GM21576 (cell line): ENCODE measurements around the gene CFAP61.

Source experiments
- ATAC-seq: cut with Tn5 transposase; IDR thresholded peaks from one replicate; pipeline ENCODE4 v1.9.1; 2021; ENCODE audit warnings: mild to moderate bottlenecking, moderate library complexity; ENCODE audit not compliant: unreplicated experiment

Gene CFAP61

DNA sequence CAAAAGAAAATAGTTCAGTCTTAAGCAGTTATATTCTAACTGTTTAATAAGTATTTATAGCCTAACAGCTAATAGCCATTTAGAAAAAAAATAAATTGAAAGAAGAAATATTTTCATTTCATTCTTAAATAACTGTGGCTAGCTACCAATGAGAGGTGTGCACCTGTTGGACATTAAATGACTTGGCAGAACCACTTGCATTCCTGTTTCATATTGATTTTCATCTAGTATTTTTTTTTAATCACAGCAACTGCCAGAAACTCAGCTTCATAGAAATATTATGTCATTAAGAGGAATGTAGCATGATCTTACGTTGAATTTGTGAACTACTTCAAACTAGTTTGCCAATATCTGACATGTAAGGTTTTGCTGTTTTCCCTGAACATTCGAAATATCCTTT is 25.0 kb upstream of the CFAP61 start:
- ATAC-seq = no peak

DNA sequence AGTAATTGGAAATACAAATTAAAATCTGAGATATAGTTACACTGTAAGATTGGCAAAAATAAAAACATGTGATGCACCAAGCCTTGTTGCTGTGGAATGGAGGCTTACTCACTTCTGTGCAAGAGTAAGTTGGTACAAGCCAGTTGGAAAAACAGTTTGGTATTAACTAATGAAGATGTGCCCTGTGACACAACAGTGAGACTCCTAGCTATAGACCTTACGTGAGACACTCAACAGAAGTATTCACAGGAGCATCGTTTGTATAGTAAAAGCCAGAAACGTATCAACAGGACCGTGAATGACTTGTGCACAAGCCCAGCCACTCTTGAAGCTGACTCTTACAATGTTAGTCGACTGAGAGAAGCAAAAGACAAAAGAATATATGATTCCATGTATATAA is 20.5 kb upstream of the CFAP61 start:
- no peak for ATAC-seq

DNA sequence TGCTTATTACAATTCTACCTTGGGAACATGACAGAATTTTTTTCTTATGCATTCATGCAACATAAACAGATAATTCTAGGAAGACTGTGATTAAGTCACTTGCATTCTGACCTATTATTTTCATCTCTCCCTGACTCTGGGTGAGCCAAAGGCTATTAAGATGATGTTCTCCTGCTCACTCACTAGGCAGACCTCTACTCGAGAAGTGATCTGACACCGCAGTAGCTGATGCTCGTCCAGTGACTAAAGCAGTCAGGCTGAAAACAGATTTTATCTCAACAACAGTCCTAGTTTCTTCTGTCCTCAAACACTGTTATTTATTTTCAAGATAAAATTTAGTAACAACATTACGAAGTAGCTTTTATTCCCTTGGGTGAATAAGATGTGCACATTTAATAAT is 17.8 kb upstream of the CFAP61 start:
- no peak for ATAC-seq

DNA sequence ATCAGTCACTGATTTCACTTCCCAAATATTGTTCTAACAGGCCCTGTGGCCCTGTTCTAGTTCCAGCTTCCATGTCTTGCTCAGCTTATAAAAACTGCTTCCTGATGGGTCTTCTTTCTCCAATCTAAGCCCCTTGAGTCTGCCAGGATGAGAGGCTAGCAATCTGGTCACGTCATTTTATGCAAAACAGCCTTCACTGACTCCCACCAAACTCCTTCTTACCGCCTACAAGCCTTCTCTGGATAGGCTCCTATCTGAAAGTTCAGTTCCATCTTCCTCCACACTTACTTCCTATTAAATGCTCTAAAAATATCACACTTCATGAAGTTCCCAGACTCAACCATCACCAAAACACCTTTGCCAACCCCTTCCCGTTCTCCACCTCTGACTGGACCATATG is 15.6 kb upstream of the CFAP61 start:
- no peak for ATAC-seq

DNA sequence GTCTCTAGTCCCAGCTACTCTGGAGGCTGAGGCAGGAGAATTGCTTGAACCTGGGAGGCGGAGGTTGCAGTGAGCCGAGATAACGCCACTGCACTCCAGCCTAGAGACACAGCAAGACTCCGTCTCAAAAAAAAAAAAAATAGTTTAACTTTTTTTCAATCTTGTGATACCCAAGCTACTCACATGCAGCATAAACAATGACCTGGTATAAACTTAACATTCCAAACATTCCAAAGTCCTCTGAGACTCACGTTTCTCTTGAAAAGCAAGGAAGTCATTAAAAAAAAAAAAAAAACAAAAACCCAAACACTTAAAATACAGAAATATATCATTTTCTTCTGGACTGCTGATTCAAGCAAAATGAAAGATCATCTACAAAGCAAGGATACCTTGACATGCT is 14.4 kb upstream of the CFAP61 start:
- no peak for ATAC-seq

DNA sequence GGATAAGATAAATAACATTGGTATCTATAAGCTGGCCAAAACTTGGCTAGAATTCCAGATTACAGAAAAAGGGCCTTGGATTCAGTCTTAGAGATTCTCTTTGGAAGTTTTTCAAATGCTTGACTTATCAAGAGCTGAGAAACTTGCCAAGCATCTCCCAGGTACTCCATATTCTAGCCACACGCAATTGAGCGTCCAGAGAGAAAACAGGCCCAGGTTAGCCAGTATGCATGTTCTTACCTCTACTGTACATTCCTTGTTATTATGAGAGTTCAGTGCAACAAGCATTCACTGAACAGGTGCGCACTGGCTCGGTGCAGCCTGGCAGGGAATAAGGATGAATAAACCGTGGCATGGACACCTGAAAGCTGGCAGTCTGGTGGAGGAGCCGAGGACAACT is 13.7 kb upstream of the CFAP61 start:
- ATAC-seq = no peak

DNA sequence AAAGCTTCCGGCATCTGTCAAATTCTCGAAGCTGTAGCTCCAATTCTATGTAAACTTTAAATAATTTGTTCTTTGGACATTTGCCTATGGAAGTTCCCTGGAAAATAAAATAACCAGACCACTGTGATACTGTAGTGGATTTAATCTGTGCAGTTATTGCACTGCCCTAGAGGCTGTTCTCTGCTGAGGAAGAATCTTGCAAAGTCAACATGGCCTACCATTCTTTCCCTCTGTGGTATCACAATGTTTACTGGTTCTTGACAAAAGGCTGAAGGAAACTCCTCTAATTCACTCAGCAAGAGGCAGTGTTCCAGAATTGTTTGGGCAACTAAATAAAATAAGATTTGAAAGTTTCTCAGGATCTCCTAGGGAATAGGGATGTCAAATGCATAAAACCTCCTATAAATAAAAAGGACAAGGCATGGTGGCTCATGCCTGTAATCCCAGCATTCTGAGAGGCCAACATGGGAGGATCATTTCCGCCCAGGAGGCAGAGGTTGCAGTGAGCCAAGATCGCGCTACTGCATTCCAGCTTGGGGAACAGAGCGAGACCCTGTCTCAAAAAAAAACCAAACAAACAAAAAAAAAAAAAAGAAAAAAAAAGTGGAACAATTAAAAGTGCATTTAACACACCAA is 12.5 kb upstream of the CFAP61 start:
- ATAC-seq = no peak

DNA sequence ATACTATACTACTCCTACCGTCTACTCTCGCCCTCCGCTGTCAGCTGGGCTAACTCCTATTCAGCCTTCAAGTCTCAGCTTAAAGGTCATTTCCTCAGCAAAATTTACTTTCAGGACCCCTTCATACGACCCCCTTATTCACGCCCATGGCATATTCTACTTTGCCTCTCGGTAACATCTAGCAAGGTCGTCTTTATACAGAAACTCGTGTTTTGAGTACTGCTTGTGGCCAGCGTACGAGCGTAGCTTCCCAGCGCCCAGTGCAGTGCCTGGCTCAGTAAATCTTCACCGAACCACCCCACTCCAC is 612 bp upstream of the CFAP61 start:
- ATAC-seq = peak; percentile 11

DNA sequence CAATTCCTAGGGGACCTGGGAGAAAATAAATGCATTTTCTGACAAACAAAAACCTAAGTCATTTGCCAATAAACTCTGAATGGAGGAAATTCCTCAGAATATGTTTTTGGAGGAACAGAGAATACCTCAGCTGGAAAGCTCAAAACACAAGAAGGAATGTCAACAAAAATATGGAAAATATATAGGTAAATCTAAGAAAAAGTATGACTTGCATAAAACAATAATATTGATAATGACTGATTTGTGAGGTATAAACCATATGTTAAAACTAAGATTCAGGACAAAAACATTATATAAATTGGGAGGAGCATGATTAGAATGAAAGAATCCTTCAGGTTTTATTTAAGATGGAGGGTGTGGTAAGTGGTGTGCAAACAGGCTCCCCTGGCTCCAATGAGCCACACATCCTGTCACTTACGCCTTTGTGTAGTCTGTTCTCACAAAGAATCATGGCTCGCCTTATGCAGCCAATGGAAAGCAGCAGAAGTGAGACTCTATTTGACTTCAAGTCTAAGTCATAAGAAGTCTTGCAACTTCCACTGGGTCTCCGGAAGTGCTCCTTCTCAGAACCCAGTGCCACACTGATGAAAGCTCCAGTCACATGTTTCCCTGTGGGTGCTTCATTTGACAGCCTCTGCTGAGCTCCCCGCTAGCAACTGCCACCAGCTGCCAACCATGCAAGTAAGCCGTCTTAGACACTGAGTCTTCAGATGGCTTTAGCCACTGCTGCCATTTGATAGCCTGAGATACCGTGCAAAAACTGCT is 8.1 kb downstream of the CFAP61 start:
- no peak for ATAC-seq

DNA sequence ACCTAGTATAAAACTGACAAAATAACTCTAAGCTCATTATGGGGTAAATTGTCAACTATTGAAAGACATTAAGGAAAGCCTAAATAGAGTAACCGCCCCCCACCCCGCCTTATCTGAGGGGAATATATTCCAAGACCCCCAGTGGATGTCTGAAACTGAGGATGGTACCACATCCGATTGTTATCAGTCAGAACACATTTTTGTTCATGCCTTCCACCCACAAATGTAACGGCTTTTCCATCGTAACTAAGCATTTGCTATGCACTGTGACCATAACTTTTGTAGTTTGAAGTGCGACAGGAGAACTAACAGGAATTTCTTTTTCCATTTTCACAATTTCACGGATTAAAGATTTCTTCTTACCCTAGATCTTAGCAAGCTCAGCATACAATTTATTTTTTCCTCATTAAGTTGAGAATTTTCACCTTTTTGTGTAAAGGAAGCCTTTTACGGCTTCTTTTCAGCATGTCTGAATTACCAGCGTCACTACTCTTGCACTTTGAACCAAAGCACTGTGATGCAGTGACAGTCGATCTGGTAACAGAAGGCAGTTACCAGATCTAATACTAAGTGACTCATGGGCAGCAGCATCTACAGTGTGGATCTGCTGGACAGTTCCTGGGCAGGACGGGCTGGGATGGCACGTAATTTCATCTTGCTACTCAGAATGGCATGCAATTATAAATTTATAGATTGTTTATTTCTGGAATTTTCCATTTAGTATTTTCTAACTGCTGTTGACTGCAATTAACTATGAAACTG is 11.8 kb downstream of the CFAP61 start:
- ATAC-seq = no peak

DNA sequence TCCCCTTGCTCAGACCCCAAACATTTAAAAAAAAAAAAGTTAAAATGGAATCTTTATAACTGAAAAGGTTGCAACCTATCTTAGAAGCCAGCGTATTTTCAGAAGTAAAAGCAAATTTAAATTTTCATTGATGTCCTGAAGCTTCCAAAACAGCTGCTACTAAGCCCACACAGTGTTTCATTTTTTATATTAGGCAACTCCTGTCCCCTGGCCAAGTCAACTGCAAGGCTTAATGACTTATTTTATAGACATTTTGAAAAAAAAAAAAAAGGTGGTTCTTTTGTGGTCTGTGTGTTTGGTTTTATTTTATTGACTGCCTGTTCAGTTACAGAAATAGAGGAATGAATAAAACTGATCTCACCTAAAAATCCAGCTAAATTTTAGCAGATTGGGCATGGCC is 13.0 kb downstream of the CFAP61 start:
- ATAC-seq = no peak

DNA sequence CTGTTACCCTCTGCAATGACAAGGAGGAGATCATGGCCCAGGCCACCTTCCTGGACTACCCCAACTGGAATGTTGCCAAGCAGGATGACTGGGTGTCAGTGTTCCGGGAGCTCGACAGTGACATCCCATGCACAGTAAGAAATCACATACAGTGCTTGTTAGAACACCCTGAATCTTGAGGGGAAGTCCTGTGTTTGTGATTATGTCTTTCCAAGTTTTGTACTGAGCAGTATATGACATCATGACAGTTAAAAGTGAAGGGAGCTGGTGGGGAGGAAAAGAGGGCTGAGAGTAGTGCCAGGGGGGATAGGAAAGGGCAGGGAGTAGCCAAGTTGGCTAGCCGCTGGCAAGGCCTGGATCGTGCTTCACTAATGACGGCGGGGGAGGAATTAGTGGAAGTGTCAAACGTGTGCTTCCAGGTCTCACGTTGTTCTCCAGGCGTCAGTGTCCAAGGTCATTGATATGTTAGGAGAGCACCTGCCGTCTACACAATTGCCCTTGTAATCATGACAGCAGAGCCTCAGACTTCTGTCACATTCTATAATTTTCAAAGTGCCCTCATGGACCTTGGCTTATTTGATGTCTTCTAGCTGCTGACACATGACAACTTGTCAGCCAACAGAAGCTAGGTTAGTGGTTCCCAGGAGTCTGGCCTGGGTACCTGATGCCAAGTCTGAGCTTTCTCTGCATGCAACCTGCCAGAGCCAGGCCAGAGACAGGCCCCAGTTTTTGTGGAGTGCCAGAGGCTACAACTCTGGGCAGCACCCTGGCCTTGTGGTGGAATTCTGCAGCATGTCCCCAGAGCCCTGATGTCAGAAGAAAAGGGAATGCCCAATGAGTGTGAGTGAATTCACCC is 18.8 kb downstream of the CFAP61 start:
- ATAC-seq = no peak

DNA sequence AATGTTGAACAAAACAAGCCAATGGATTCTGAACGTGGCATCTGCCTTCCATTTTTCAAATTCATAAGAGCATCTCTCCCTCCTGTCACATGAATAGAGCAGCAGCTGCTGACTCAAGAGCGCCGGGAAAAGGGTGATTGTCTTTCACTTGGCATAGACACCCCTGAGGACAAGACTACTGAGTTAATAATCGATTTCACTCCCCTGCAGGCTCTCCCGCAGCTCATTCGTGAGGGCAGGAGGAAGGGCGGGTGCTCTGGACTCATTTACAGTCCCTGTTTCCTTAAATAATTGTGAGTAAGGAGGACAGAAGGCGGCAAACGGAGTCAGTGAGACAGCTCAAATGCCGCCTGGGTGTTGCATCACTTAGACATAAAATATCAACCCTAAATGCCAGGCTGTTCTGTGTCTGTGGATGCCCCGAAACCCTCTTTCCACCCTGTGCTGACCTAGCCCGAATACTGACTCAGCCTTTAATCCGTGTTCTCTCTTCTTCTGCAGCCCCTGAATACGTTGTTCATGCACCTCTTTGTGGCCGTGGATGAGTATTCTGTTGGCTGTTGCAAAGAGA is 21.6 kb downstream of the CFAP61 start:
- no peak for ATAC-seq

DNA sequence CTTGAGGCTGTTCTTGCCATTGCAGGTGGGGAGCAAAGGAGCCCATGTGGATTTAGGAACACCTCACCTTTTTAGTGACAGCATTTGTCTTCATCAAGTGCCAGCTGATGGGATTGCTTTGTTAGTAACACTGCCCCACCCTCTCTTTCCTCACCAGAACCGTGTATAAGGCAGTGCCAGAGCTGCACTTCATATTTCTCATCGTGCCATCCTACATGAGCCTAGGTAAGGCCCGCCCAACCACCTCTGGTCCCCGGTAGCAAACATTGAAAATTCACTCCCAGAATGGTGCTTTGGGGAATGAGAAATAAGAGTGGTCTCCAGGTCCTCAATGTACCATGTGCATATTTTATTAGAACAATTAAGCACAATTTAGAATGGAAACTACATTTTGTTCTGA is 22.7 kb downstream of the CFAP61 start:
- no peak for ATAC-seq

DNA sequence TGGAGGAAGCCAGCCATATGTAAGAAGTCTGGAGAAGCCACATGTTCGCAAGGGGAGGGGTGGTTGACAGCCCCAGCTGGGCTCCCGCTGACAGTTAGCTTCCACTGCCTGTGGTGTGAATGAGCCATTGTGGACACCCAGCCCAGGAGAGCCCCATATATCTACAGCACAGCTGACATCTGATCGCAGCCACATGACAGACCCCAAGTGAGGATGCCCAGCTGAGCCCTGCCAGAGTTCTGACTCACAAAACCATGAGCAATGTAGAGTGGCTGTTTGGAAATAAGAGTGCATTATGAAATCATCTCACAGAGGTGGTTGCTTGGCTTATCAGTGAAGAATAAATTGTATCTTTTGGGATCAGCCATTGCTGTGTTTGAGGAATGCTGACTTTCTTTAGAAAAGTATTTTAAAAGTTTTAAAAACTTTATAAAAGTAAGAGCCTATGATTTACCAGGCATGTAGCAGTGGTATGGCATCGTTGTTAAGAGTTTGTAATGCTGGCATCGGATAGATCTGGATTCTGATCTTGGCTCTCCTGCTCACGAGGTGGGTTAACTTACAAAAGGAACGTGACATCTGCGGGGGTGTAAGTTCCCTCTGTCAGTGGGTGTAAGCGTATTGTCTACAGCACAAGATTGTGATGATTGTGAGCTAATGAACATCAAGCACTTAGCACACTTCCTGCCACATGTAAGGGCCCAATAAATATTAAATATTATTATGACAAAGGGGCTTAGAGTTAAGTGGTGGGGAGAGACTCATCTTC is 24.1 kb downstream of the CFAP61 start:
- ATAC-seq = no peak

DNA sequence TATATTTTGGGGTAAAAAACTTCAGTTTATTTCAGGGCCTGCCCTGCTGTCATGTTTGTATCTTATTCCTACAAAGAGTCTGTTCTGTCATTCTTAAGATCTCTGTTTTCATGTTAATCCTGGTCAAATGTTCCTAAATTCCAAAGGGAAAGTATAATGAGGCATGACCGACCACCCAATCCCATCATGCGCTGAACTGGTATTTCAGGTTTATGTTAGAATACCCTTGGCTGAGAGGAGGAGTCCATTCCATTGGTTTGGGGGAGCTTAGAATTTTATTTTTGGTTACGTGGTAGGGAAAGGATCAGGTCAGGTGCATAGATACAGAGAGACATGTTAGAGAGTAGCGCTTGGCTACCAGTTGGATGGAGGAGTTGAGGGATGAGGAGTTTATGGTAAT is 25.7 kb downstream of the CFAP61 start:
- no peak for ATAC-seq

DNA sequence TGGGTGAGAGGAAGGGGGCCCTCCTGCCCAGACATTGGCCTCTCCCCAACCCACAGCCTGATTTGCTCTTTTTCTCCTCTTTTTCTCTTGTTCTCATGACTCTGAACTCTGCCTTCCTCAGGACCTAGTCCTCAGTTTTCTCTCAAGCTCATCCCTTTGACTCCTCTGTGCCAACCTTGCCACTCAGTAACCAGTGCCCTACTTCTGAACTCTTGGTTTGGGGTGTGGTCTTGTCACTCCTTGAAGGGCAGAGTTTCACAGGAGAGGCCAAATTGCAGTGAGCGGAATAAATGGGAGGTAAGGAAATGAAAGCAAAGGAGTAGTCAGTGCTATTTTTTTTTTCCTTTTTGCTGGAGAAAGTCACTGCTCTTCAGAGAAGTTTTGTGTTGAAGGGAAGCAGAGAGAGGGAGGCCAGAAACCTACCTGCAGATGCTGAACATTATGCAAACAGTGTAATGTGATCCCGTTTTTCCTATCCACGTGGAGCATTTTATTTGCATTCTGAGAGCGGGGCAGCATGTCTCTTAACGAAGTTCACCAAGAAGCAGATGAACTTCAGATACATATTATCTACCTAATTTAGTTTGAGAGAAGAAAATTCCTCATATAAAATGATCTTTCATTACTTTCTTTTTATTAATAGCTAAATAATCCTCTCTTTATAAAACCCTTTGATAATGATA is 26.9 kb downstream of the CFAP61 start:
- no peak for ATAC-seq

DNA sequence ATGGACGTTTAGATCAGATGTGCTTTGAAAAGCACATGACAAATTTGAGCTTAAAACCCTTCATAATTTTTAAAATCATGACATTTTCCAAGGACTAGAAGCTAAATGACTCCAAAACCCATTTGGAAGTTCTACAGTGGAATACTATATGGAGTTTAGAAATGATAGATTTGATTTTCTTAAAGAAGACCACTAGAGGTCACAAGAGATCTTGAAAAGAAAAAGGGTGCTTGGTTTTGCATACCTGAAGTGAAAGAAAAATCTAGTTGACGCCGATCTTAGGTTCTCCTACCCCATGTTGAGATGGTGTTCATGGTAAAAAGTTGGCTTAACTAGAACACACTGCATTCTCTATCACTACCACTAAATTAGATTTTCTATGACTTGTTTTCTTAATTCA is 31.5 kb downstream of the CFAP61 start:
- ATAC-seq = peak; percentile 78

DNA sequence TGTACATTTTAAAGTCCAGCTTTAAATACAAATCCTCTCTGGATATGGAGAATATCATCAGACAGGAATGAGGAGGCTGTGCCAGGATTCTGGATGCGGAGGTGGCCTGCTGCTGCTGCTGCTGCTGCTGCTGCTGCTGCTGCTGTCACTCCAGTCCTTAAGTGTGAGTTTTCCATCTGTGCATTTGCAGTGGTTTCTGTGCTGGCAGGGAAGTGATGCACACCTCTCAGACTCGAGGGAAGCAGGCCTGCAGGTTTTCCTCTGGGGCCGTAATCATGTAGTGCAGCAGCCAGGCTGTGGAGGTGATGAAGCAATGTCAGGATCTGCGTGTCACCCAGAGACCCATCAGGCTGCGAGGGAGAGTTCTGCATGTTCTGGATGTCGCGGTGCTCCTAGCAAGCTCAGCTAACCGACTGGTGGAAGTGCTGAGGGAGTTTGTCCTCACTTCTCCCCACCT is 32.0 kb downstream of the CFAP61 start:
- ATAC-seq = no peak

DNA sequence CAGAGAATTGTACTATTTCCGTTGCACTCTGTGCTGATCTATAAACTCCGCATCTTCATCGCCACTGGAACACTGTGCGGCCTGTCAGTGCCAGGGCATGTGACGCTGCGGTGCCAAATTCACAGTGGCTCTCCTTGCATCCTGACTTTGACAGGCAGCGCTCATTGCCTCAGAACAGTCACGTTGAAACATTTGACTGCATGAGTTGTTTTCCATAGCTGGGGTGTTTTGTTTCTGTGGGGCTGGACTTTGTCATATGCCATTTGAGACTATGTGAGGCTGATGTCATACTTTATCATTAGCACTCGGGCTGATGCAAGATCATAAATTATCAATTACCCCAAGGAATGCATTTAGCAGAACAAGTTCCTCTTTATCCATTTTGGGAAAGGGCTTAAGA is 32.7 kb downstream of the CFAP61 start:
- no peak for ATAC-seq
